GM18870 (cell line): ENCODE data around the gene PRKCZ.
"Not testable (repeated sequence)": the region's sequence is repeated elsewhere in the genome, so short reads cannot be mapped to it uniquely, and the experiment has no call there.

Source experiments
- ATAC-seq: cut with Tn5 transposase; IDR thresholded peaks from one replicate; pipeline ENCODE4 v1.9.1; 2021; ENCODE audit warnings: moderate library complexity; ENCODE audit not compliant: unreplicated experiment

Gene PRKCZ

DNA sequence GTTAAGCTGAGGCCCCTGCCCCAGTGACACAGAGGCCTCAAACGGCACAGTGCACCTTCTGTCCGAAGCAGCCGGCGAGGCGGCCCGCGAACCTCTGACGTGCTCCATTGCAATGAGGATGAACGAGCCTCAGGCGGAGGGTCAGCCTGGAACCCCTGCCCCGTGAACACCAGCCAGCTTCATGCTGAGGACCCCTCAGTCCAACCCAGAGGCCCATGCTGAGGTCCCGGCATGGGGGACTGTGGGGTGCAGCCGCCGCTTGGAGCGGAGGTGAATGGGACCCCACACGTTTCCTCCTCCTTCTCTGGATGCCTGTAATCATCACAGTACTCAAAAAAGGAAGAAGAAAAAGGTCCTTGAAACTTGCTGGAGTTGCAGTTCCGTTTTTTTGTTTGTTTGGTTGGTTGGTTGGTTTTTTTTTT, 62.1 kb downstream of the PRKCZ start:
- ATAC-seq: no peak

DNA sequence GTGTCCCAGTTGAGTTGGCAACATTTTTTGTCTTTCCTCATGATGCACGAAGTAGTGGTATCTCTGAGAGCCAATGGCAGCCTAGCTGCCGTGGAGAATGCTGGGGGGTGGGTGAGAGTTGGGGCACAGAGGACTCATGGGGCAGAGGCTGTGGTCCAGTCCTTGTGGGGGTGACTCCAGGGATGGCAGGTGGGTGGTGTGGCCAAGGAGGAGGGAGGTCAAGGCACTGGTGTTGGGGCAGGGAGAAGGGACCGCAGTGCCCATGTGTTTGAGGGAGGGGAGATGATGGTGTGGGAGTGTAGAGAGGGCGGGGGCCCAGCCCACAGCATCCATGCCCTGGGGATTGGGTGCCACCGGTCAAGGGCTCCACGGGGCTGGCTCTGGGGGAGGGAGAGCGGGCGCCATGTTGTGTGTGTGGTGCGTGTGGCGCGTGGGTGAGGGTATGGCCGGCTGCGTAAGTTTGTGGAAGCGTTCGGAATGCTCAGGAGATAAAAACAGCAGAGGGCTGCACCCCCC, 63.5 kb downstream of the PRKCZ start:
- ATAC-seq: no peak

GRCh38 chr1:2114635-2115007, 64.4 kb downstream of the PRKCZ start:
- ATAC-seq: not testable (repeated sequence)

GRCh38 chr1:2115008-2115641, 64.9 kb downstream of the PRKCZ start:
- no peak for ATAC-seq

DNA sequence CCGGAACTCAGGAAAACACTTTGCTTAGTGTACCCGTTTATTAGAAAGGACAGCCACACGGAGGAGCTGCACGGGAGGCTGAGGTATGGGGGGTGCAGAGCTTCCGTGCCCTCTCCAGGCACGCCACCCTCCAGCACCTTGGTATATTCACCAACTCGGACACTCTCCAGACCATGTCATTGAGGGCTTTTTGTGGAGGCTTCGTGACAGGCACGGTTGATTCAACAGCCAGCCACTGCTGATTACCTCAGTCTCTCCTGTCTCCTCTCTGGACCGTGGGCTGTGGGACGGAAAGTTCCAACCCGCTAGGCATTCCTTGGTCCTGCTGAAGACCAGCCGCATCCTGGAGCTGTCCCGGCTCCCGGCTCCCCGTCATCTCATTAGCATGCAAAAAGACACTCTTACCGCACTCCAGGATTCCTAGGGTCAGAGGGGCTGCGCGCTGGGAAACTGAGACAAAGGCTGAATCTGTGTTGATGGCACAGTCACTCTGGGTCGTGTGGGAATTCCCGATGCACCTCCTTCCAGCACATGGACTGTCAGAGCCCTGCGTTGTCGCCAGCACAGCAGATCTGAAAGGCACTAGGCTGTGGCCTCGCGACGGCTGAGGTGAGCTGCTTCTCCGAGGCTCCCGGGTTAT, 65.6 kb downstream of the PRKCZ start:
- ATAC-seq: no peak

DNA sequence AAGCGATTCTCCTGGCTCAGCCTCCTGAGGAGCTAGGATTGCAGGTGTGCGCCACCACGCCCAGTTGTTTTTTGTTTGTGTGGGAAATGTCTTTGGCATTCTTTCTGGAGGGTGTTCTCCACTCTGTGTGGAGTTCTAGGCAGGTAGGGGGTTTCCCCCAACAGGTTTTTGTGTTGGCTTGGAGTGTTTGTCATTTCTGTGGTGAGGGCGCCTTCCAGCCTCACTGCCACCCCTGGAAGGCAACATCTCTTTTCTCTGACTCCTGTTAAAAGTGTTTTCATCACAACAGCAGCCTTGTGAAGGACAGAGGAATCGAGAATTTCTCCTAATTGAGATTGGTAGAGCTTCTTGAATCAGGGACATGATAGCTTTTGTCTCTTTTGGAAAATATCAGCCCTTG, 69.7 kb downstream of the PRKCZ start:
- ATAC-seq: no peak

DNA sequence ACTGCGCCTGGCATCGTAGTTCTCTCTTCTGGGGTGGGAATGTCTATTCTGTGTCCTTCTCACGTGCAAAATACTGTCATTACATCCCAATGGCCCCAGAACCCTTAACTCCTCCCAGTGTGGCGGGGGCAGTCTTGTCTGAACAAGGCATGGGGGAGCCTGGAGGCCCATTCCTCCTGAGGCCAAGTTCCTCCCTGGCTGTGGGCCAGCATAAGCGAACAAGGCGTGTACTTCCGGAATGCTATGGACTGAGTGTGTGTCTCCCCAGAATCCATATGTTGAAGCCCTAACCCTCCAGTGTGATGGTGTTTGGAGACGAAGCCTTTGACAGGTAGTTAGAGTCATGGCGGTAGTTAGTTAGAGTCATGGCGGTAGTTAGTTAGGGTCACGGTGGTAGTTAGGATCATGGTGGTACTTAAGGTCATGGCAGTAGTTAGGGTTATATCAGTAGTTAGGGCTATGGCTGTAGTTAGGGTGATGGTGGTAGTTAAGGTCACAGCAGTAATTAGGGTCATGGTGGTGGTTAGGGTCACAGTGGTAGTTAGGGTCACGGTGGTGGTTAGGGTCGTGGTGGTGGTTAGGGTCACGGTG, 71.0 kb downstream of the PRKCZ start:
- no peak for ATAC-seq

GRCh38 chr1:2121794-2122193, 71.6 kb downstream of the PRKCZ start:
- not testable (repeated sequence) for ATAC-seq

GRCh38 chr1:2124446-2125198, 74.4 kb downstream of the PRKCZ start:
- ATAC-seq: no peak

GRCh38 chr1:2125350-2126211, 75.4 kb downstream of the PRKCZ start:
- no peak for ATAC-seq

DNA sequence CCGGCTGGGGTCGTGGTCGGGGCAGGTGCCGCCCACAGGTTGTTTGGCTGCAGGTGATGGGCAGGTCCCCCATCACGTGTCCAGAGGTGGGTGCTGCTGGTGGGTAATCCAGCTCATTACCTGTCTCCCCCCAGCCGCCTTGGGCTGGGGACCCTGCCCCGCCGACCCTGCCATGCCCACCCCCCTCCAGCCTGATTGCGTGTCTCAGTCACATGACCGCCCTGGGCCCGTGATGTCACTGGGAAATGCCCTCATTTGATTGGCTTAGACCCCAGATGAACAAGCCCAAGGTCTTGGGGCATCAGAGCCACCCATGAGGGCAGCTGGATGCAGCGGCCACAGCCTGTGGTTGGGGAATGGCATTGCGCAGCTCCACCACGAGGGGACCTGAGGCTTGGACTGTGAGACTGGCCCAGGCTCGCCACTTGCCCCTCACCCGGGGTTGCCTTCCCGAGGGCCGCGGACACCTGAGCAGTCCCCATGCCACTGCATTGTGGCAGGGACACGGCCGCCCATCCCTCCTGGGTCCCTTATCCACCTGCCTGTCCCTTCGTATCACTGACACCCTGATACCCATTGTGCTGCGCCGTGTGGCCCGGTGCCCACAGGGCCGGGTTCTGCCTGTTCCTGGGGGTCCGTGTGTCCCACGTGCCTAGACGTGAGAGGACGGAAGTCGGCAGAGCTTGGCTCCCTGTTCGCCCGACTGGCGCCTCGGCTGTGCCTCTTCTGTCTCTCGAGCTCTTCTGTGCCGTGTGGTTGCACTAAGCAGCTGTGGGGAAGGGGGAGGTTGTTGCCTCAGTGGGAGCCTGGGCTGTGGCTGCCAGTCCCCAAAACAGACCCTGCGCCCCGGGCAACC, 76.3 kb downstream of the PRKCZ start:
- no peak for ATAC-seq

- ATAC-seq: no peak
Observed at GRCh38 chr1:2127187-2128145, 77.3 kb downstream of the PRKCZ start.

DNA sequence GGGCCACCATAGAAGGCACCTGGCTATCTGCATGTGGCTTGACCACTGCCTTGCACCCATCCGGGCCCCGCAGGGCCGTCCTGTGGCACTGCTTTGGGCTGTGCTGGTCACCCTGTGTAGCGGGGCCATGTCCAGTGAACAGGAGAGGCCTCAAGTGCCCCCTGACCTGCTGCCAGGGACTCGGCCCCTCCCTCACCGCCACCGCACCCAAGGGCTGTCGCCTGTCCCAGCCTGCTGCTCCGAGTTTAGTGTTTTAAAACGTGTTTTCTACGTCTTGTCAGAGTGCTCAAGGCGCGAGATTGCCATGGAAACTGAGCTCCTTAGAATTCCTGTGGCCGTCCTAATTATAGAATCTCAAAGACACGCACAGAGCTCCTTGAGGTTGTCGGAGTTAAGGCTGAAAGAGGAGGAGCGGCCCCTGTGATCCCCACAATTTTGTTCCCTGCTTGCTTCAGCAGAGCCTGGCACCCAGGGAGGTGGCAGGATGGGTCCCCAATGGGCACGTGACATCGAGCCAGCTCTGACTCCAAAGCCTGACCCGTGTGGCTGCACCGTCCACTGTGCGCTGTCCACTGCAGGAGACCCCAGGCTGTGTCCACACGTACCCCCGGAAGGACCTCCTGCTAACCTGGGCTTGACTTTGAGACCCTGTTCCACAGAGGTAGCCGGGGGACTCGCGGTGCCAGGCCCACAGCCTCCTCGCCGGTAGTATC, 78.1 kb downstream of the PRKCZ start:
- ATAC-seq: no peak

GRCh38 chr1:2129256-2129943, 79.2 kb downstream of the PRKCZ start:
- no peak for ATAC-seq

DNA sequence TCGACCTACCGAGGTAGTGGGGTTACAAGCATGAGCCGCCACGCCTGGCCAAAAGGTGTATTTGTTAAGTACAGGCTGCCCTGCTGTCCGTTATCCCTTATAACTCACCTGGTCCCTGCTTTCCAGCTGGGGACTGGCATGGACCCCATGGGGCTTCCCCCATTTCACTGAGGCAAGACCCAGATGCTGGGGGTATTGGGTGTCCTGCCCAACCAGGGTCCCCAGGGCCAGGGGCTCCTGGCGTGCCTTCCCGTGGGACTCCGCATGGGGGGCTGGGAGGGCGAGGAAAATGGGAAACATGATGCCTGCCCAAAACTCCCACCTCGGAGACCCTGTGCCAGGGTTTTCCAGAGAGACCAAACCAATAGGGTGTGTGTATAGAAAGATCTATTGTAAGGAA, 79.9 kb downstream of the PRKCZ start:
- no peak for ATAC-seq

DNA sequence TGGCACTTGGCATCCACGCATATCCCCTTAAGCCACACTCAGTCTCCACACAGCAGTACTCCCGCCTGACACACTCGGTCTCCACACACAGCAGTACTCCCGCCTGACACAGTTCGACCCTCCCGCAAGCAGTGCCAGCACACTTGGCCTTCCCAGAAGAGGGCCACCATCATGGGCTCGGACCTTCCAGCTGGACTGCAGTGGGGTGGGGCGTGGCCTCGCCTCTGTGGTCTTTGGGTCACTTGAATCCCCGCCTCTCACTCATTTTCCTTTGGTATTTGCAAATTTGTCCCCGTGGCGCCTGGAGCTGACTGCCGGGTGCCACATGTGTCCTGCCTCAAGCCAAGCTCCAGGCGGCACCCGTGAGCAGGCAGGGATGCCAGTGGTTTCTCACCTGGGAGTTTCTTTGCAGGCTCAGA, 80.7 kb downstream of the PRKCZ start:
- no peak for ATAC-seq
